HepG2 (cell line): ENCODE results near the gene HOXD12.

Experiments used
- CHD4 ChIP-seq: fragments of 200-600 bp; sonication (generic); IDR thresholded peaks from 2 replicates; pipeline ENCODE4 v1.7.0; 2017; ENCODE audit warnings: mild to moderate bottlenecking, low read length, borderline replicate concordance
- CTCF ChIP-seq: sonication (generic); formaldehyde crosslinking; IDR thresholded peaks from 2 replicates; pipeline ENCODE4 v1.5.0; 2020; ENCODE audit warnings: mild to moderate bottlenecking, missing genetic modification reagents, moderate library complexity
- GLI4 ChIP-seq: sonication (generic); formaldehyde crosslinking; IDR thresholded peaks from 2 replicates; pipeline ENCODE4 v1.5.1; 2020; ENCODE audit warnings: missing genetic modification reagents, mild to moderate bottlenecking, moderate library complexity, borderline replicate concordance
- HDAC2 ChIP-seq: sonication (generic); formaldehyde crosslinking; IDR thresholded peaks from 2 replicates; pipeline ENCODE4 v1.4.0; 2020; ENCODE audit warnings: missing genetic modification reagents
- PATZ1 ChIP-seq: sonication (generic); formaldehyde crosslinking; IDR thresholded peaks from 2 replicates; pipeline ENCODE4 v1.4.0; 2020; ENCODE audit warnings: missing genetic modification reagents
- POLR2A ChIP-seq, 2 experiments: IDR thresholded peaks; 2 replicates each; pipeline ENCODE4 v1.6.1; 2011; ENCODE audit warnings: low read depth in 2 of 2, low read length in 2 of 2, mild to moderate bottlenecking in 1 of 2, moderate library complexity in 1 of 2; ENCODE audit not compliant: insufficient read depth in 1 of 2
- SUZ12 ChIP-seq: fragments of 150-350 bp; IDR thresholded peaks from 2 replicates; pipeline ENCODE4 v1.6.1; 2014; ENCODE audit warnings: low read depth, low read length
- USF2 ChIP-seq, 2 experiments: sonication (generic) in 1 of 2; formaldehyde crosslinking in 1 of 2; IDR thresholded peaks; 2 replicates each; pipeline versions ENCODE4 v1.5.1 to v1.6.1; 2011 to 2020; ENCODE audit warnings: borderline replicate concordance in 1 of 2, low read depth in 1 of 2, low read length in 1 of 2, mild to moderate bottlenecking in 1 of 2, missing genetic modification reagents in 1 of 2, moderate library complexity in 1 of 2
- ZNF598 ChIP-seq: sonication (generic); formaldehyde crosslinking; IDR thresholded peaks from 2 replicates; pipeline ENCODE4 v1.5.1; 2020; ENCODE audit warnings: mild to moderate bottlenecking, missing genetic modification reagents, borderline replicate concordance
- ZNF780A ChIP-seq: sonication (generic); formaldehyde crosslinking; IDR thresholded peaks from 2 replicates; pipeline ENCODE4 v1.8.0; 2022; ENCODE audit warnings: mild to moderate bottlenecking, missing genetic modification reagents, moderate library complexity
- ZSCAN29 ChIP-seq: sonication (generic); formaldehyde crosslinking; conservative IDR thresholded peaks from 2 replicates; pipeline ENCODE4 v1.4.0; 2020; ENCODE audit warnings: mild to moderate bottlenecking, missing genetic modification reagents

GRCh38 chr2:176095421-176095820, 4.2 kb upstream of the HOXD12 start:
- no peak for TF ChIP-seq HDAC2 (CRISPR knock-in tag)
- no peak for TF ChIP-seq SUZ12
- no peak for TF ChIP-seq POLR2A (IDR thresholded peaks at IDR 0.05; ENCODE audit: insufficient read depth in 1 of 2, low read depth in 2 of 2, low read length in 2 of 2)
- no peak for TF ChIP-seq CHD4
- TF ChIP-seq ZNF598 (CRISPR knock-in tag), result no peak
- no peak for TF ChIP-seq USF2 (IDR thresholded peaks at IDR 0.05; ENCODE audit: low read depth, low read length)
- no peak for TF ChIP-seq USF2 (CRISPR knock-in tag; IDR thresholded peaks at IDR 0.05; ENCODE audit: borderline replicate concordance)
- no peak for TF ChIP-seq ZNF780A (CRISPR knock-in tag)
- TF ChIP-seq ZSCAN29 (CRISPR knock-in tag), result no peak
- no peak for TF ChIP-seq GLI4
- TF ChIP-seq CTCF (CRISPR knock-in tag), result no peak
- no peak for TF ChIP-seq PATZ1
